Liver (tissue), 3 donors: ENCODE data around the gene TXNDC8.

Source experiments
- FOXA1 ChIP-seq: IDR thresholded peaks from 2 replicates; pipeline ENCODE4 v1.6.1; 2016; ENCODE audit warnings: antibody characterized with exemption
- JUND ChIP-seq, 2 donors: IDR thresholded peaks; 2 replicates each; pipeline ENCODE4 v1.6.1; 2016; ENCODE audit warnings: antibody characterized with exemption in 2 of 2
- RAD21 ChIP-seq, 2 donors: IDR thresholded peaks; 2 replicates each; pipeline ENCODE4 v1.6.1; 2016; ENCODE audit warnings: antibody characterized with exemption in 2 of 2, mild to moderate bottlenecking in 2 of 2
- TF ChIP-seq, protein P1 (sequence below): fragments of 150-350 bp; IDR thresholded peaks from 2 replicates; pipeline ENCODE4 v1.5.1; 2017; ENCODE audit warnings: improper control_type of control experiment, low read depth, low read length; ENCODE audit not compliant: missing input control
- TF ChIP-seq, protein P2 (sequence below): IDR thresholded peaks from 2 replicates; pipeline ENCODE4 v1.6.1; 2016; ENCODE audit warnings: antibody characterized with exemption
- donor health status: healthy.
- donor health status: healthy.

DNA sequence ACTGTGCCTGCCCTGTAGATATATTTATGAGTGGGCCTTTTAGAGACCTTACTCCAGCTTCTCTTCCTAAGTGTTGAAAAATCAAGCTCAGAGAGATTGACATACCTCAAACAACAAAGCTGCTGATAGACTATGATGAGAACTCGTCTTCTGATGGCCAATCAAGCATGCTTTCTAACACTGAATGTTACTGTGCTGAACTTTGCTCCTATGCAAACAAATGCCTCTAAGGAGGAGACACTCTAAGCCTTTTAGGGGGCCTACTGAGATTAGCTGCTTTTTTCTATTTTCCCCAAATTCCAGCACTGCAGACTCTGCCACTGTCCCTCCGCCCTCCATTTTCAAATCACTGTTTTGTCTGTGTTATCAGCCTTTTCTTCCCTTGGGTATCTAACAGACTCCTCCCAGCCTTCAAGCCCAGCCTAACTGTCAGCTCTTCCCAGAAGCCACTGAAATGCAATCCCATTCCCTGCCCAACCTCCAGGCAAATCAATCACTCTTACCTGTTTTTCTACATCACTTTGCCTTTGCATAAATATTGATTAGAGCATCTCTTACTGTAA is 39.5 kb downstream of the TXNDC8 start:
- TF ChIP-seq, protein P1, sequence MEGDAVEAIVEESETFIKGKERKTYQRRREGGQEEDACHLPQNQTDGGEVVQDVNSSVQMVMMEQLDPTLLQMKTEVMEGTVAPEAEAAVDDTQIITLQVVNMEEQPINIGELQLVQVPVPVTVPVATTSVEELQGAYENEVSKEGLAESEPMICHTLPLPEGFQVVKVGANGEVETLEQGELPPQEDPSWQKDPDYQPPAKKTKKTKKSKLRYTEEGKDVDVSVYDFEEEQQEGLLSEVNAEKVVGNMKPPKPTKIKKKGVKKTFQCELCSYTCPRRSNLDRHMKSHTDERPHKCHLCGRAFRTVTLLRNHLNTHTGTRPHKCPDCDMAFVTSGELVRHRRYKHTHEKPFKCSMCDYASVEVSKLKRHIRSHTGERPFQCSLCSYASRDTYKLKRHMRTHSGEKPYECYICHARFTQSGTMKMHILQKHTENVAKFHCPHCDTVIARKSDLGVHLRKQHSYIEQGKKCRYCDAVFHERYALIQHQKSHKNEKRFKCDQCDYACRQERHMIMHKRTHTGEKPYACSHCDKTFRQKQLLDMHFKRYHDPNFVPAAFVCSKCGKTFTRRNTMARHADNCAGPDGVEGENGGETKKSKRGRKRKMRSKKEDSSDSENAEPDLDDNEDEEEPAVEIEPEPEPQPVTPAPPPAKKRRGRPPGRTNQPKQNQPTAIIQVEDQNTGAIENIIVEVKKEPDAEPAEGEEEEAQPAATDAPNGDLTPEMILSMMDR = no peak
- no peak for TF ChIP-seq JUND (IDR thresholded peaks at IDR 0.05)
- TF ChIP-seq, protein P2, sequence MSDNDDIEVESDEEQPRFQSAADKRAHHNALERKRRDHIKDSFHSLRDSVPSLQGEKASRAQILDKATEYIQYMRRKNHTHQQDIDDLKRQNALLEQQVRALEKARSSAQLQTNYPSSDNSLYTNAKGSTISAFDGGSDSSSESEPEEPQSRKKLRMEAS = no peak
- no peak for TF ChIP-seq FOXA1
- TF ChIP-seq RAD21 (IDR thresholded peaks at IDR 0.05) = no peak
